ENCODE data around the gene CERS6.
"Not testable (repeated sequence)": the region's sequence is repeated elsewhere in the genome, so short reads cannot be mapped to it uniquely, and the experiment has no call there.

The CERS6 gene

GRCh38 chr2:168469281-168469988 is 13.4 kb downstream of the CERS6 start:
- DNase-seq = no peak

- no peak for DNase-seq
Measured at GRCh38 chr2:168470320-168471162, 14.5 kb downstream of the CERS6 start.

- no peak for DNase-seq
Measured at GRCh38 chr2:168471163-168471475, 15.0 kb downstream of the CERS6 start.

- no peak for DNase-seq
Measured at GRCh38 chr2:168475636-168476035, 19.6 kb downstream of the CERS6 start.

GRCh38 chr2:168478206-168478605 is 22.1 kb downstream of the CERS6 start:
- no peak for DNase-seq

- no peak for DNase-seq
Measured at GRCh38 chr2:168480356-168480755, 24.3 kb downstream of the CERS6 start.

- DNase-seq = no peak
Measured at GRCh38 chr2:168480825-168481585, 24.9 kb downstream of the CERS6 start.

GRCh38 chr2:168482269-168482668 is 26.2 kb downstream of the CERS6 start:
- DNase-seq = no peak

GRCh38 chr2:168482952-168483831 is 27.1 kb downstream of the CERS6 start:
- no peak for DNase-seq

- DNase-seq = no peak
Measured at GRCh38 chr2:168486477-168486876, 30.4 kb downstream of the CERS6 start.

GRCh38 chr2:168490015-168490874 is 34.2 kb downstream of the CERS6 start:
- no peak for DNase-seq

GRCh38 chr2:168490946-168491605 is 35.0 kb downstream of the CERS6 start:
- no peak for DNase-seq

- not testable (repeated sequence) for DNase-seq
Measured at GRCh38 chr2:168491728-168492127, 35.7 kb downstream of the CERS6 start.

GRCh38 chr2:168493219-168493618 is 37.1 kb downstream of the CERS6 start:
- DNase-seq = not testable (repeated sequence)

- no peak for DNase-seq
Measured at GRCh38 chr2:168494190-168494711, 38.2 kb downstream of the CERS6 start.

GRCh38 chr2:168495524-168495923 is 39.5 kb downstream of the CERS6 start:
- no peak for DNase-seq

- no peak for DNase-seq
Measured at GRCh38 chr2:168496906-168497305, 40.8 kb downstream of the CERS6 start.

- no peak for DNase-seq
Measured at GRCh38 chr2:168499500-168499899, 43.4 kb downstream of the CERS6 start.

- no peak for DNase-seq
Measured at GRCh38 chr2:168500516-168500915, 44.4 kb downstream of the CERS6 start.

- DNase-seq = no peak
Measured at GRCh38 chr2:168501466-168502065, 45.5 kb downstream of the CERS6 start.

Data from NCI-H1105 treated with DMSO at 0.1 percent for 48 hours (cell line).